CD4-positive, alpha-beta T cell treated with Interleukin-4 for 4 hours (primary cell): ENCODE measurements around the gene CDC42BPA.
"Not testable (repeated sequence)": the region's sequence is repeated elsewhere in the genome, so short reads cannot be mapped to it uniquely, and the experiment has no call there.

Source experiments
- DNase-seq: peaks from one replicate; pipeline ENCODE4 v3.0.0-alpha.2; 2020

Gene CDC42BPA

GRCh38 chr1:227190321-227190720, 128.0 kb downstream of the CDC42BPA start:
- DNase-seq, result no peak

GRCh38 chr1:227185291-227185690, 133.0 kb downstream of the CDC42BPA start:
- no peak for DNase-seq

GRCh38 chr1:227182012-227182411, 136.3 kb downstream of the CDC42BPA start:
- DNase-seq, result no peak

GRCh38 chr1:227175611-227176010, 142.7 kb downstream of the CDC42BPA start:
- DNase-seq, result no peak

- DNase-seq, result no peak
Observed at GRCh38 chr1:227174164-227174563, 144.1 kb downstream of the CDC42BPA start.

GRCh38 chr1:227170361-227171166, 147.7 kb downstream of the CDC42BPA start:
- DNase-seq, result no peak

- DNase-seq, result no peak
Observed at GRCh38 chr1:227169343-227169742, 148.9 kb downstream of the CDC42BPA start.

- DNase-seq, result no peak
Observed at GRCh38 chr1:227167276-227168101, 150.8 kb downstream of the CDC42BPA start.

GRCh38 chr1:227166559-227166958, 151.7 kb downstream of the CDC42BPA start:
- no peak for DNase-seq

GRCh38 chr1:227161470-227161869, 156.8 kb downstream of the CDC42BPA start:
- DNase-seq, result no peak

GRCh38 chr1:227156520-227156919, 161.8 kb downstream of the CDC42BPA start:
- no peak for DNase-seq

GRCh38 chr1:227155688-227156087, 162.6 kb downstream of the CDC42BPA start:
- DNase-seq, result no peak

GRCh38 chr1:227155004-227155403, 163.3 kb downstream of the CDC42BPA start:
- no peak for DNase-seq

GRCh38 chr1:227152525-227152924, 165.8 kb downstream of the CDC42BPA start:
- no peak for DNase-seq

GRCh38 chr1:227140376-227140775, 177.9 kb downstream of the CDC42BPA start:
- no peak for DNase-seq

GRCh38 chr1:227136210-227136820, 182.0 kb downstream of the CDC42BPA start:
- no peak for DNase-seq

- DNase-seq, result no peak
Observed at GRCh38 chr1:227134686-227135314, 183.5 kb downstream of the CDC42BPA start.

- not testable (repeated sequence) for DNase-seq
Observed at GRCh38 chr1:227132695-227133094, 185.6 kb downstream of the CDC42BPA start.

GRCh38 chr1:227131193-227131592, 187.1 kb downstream of the CDC42BPA start:
- DNase-seq, result no peak

- no peak for DNase-seq
Observed at GRCh38 chr1:227127891-227128290, 190.4 kb downstream of the CDC42BPA start.

GRCh38 chr1:227125929-227126545, 192.3 kb downstream of the CDC42BPA start:
- DNase-seq, result no peak

GRCh38 chr1:227124473-227124872, 193.8 kb downstream of the CDC42BPA start:
- DNase-seq, result no peak

- DNase-seq, result no peak
Observed at GRCh38 chr1:227120826-227121225, 197.5 kb downstream of the CDC42BPA start.
